Measurements from ENCODE around the gene OXSR1.
"Not testable (repeated sequence)": the region's sequence is repeated elsewhere in the genome, so short reads cannot be mapped to it uniquely, and the experiment has no call there.

The OXSR1 gene

GRCh38 chr3:38157117-38157516 lies 8.2 kb upstream of the OXSR1 start:
- Histone ChIP-seq H2AFZ (ENCODE audit: low read length) (no peak overlapping the region), H4K20me1 (ENCODE audit: insufficient read depth, low read length, poor library complexity, severe bottlenecking) (no peaks in the 10 kb centered on the region), H3K36me3 (ENCODE audit: insufficient read depth, low read length) (no peaks in the 10 kb centered on the region), H3K4me1 (ENCODE audit: insufficient read depth, low read length, poor library complexity, severe bottlenecking) (peaks cover under 1% of the 10 kb centered on the region), H3K9me3 (ENCODE audit: insufficient read depth, low read depth, low read length) (no peaks in the 10 kb centered on the region), H3K4me2 (ENCODE audit: low read depth, low read length, poor library complexity, severe bottlenecking) (no peak overlapping the region), H3K27me3 (ENCODE audit: insufficient read depth, low read length, poor library complexity, severe bottlenecking) (no peaks in the 10 kb centered on the region), H3F3A (ENCODE audit: low read depth) (no peaks in the 10 kb centered on the region), H3K4me3 (ENCODE audit: low read length, poor library complexity, severe bottlenecking) (no peak overlapping the region), H3K79me2 (ENCODE audit: insufficient read depth, low read length) (no peaks in the 10 kb centered on the region), H3K9me2 (replicated peaks; ENCODE audit: low read depth, low read length) (no peaks in the 10 kb centered on the region), H3K9ac (ENCODE audit: low read depth, low read length, poor library complexity, severe bottlenecking) (no peak overlapping the region)
- no peak for TF ChIP-seq CTCF (conservative IDR thresholded peaks at IDR 0.05; ENCODE audit: low read length)
- no peak for TF ChIP-seq EZH2phosphoT487 (IDR thresholded peaks at IDR 0.05; ENCODE audit: borderline replicate concordance)

- Histone ChIP-seq H3K4me1 (ENCODE audit: insufficient read depth, low read length, poor library complexity, severe bottlenecking) (no peaks in the 10 kb centered on the region), H3K9ac (ENCODE audit: low read depth, low read length, poor library complexity, severe bottlenecking) (no peak overlapping the region), H4K20me1 (ENCODE audit: insufficient read depth, low read length, poor library complexity, severe bottlenecking) (no peaks in the 10 kb centered on the region), H3K4me3 (ENCODE audit: low read length, poor library complexity, severe bottlenecking) (no peak overlapping the region), H3K79me2 (ENCODE audit: insufficient read depth, low read length) (no peaks in the 10 kb centered on the region), H3K4me2 (ENCODE audit: low read depth, low read length, poor library complexity, severe bottlenecking) (no peak overlapping the region), H3K27me3 (ENCODE audit: insufficient read depth, low read length, poor library complexity, severe bottlenecking) (no peaks in the 10 kb centered on the region), H2AFZ (ENCODE audit: low read length) (no peak overlapping the region), H3F3A (ENCODE audit: low read depth) (no peaks in the 10 kb centered on the region), H3K36me3 (ENCODE audit: insufficient read depth, low read length) (no peaks in the 10 kb centered on the region), H3K9me2 (replicated peaks; ENCODE audit: low read depth, low read length) (no peaks in the 10 kb centered on the region), H3K9me3 (ENCODE audit: insufficient read depth, low read depth, low read length) (no peaks in the 10 kb centered on the region)
- TF ChIP-seq EZH2phosphoT487 (IDR thresholded peaks at IDR 0.05; ENCODE audit: borderline replicate concordance) (no peak), CTCF (conservative IDR thresholded peaks at IDR 0.05; ENCODE audit: low read length) (no peak)
Measured at GRCh38 chr3:38157595-38157994, 7.7 kb upstream of the OXSR1 start.

- H3K9me3 ChIP-seq (ENCODE audit: insufficient read depth, low read depth, low read length): no peaks in the 10 kb centered on the region
- H4K20me1 ChIP-seq (ENCODE audit: insufficient read depth, low read length, poor library complexity, severe bottlenecking): no peaks in the 10 kb centered on the region
- no peak overlapping the region for H3K4me3 ChIP-seq (ENCODE audit: low read length, poor library complexity, severe bottlenecking)
- H3K79me2 ChIP-seq (ENCODE audit: insufficient read depth, low read length): peaks cover under 1% of the 10 kb centered on the region; the same call in 1 of the 2 replicates
- peaks cover 2% of the 10 kb centered on the region; the same call in 1 of the 2 replicates for H3F3A ChIP-seq (ENCODE audit: low read depth)
- no peak overlapping the region for H2AFZ ChIP-seq (ENCODE audit: low read length)
- no peaks in the 10 kb centered on the region for H3K36me3 ChIP-seq (ENCODE audit: insufficient read depth, low read length)
- no peak overlapping the region for H3K9ac ChIP-seq (ENCODE audit: low read depth, low read length, poor library complexity, severe bottlenecking)
- no peaks in the 10 kb centered on the region for H3K9me2 ChIP-seq (replicated peaks; ENCODE audit: low read depth, low read length)
- H3K4me2 ChIP-seq (ENCODE audit: low read depth, low read length, poor library complexity, severe bottlenecking): no peak overlapping the region
- no peaks in the 10 kb centered on the region for H3K27me3 ChIP-seq (ENCODE audit: insufficient read depth, low read length, poor library complexity, severe bottlenecking)
- TF ChIP-seq CTCF (conservative IDR thresholded peaks at IDR 0.05; ENCODE audit: low read length) (no peak), EZH2phosphoT487 (IDR thresholded peaks at IDR 0.05; ENCODE audit: borderline replicate concordance) (no peak)
- peaks cover 1% of the 10 kb centered on the region for H3K4me1 ChIP-seq (ENCODE audit: insufficient read depth, low read length, poor library complexity, severe bottlenecking)
Measured at GRCh38 chr3:38158472-38158871, 6.9 kb upstream of the OXSR1 start.

- peaks cover 15% of the 10 kb centered on the region for H3K79me2 ChIP-seq (ENCODE audit: insufficient read depth, low read length)
- H3K4me1 ChIP-seq (ENCODE audit: insufficient read depth, low read length, poor library complexity, severe bottlenecking): peaks cover 13% of the 10 kb centered on the region
- not testable (repeated sequence) for H4K20me1 ChIP-seq (ENCODE audit: insufficient read depth, low read length, poor library complexity, severe bottlenecking); H3K9me2 ChIP-seq (replicated peaks; ENCODE audit: low read depth, low read length); H3K4me2 ChIP-seq (ENCODE audit: low read depth, low read length, poor library complexity, severe bottlenecking); H2AFZ ChIP-seq (ENCODE audit: low read length); H3F3A ChIP-seq (ENCODE audit: low read depth); H3K9me3 ChIP-seq (ENCODE audit: insufficient read depth, low read depth, low read length); H3K27me3 ChIP-seq (ENCODE audit: insufficient read depth, low read length, poor library complexity, severe bottlenecking); H3K36me3 ChIP-seq (ENCODE audit: insufficient read depth, low read length); H3K4me3 ChIP-seq (ENCODE audit: low read length, poor library complexity, severe bottlenecking); H3K9ac ChIP-seq (ENCODE audit: low read depth, low read length, poor library complexity, severe bottlenecking)
Measured at GRCh38 chr3:38160704-38161103, 4.6 kb upstream of the OXSR1 start.

All from Loucy (cell line).